ENCODE results near the gene CMTM4.
"Not testable (repeated sequence)": the region's sequence is repeated elsewhere in the genome, so short reads cannot be mapped to it uniquely, and the experiment has no call there.

Gene CMTM4

GRCh38 chr16:66668777-66669444, 27.6 kb downstream of the CMTM4 start:
- DNase-seq: no peak

GRCh38 chr16:66667944-66668343, 28.6 kb downstream of the CMTM4 start:
- no peak for DNase-seq

- no peak for DNase-seq
Measured at GRCh38 chr16:66662445-66663194, 33.9 kb downstream of the CMTM4 start.

DNA sequence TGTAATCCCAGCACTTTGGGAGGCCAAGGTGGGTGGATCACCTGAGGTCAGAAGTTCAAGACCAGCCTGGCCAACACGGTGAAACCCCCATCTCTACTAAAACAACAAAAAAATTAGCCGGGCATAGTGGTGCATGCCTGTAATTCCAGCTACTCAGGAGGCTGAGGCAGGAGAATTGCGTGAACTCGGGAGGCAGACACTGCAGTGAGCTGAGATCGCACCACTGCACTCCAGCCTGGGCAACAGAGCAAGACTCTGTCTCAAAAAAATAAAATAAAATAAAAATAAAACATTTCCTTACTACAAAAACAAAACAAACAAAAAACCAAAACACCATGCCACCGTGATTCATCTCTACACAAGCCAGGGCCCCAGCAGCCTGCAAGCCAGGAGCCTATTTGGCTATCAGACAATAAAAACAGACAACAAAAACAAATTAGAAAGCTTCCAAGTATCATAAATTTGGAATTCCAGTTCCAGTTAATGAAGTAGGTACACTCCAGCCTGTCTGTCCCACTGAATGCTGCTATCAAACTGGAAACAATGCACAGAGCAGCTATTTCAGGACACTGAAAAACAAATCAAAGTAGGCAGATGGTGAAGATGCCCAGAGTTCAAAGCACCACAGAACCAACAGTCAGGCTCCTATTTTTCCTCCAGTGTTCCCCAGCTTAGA, 34.7 kb downstream of the CMTM4 start:
- DNase-seq: not testable (repeated sequence)

GRCh38 chr16:66661210-66661560, 35.4 kb downstream of the CMTM4 start:
- no peak for DNase-seq

- no peak for DNase-seq
Measured at GRCh38 chr16:66660422-66661209, 35.9 kb downstream of the CMTM4 start.

GRCh38 chr16:66658860-66659190, 37.7 kb downstream of the CMTM4 start:
- DNase-seq: no peak

DNA sequence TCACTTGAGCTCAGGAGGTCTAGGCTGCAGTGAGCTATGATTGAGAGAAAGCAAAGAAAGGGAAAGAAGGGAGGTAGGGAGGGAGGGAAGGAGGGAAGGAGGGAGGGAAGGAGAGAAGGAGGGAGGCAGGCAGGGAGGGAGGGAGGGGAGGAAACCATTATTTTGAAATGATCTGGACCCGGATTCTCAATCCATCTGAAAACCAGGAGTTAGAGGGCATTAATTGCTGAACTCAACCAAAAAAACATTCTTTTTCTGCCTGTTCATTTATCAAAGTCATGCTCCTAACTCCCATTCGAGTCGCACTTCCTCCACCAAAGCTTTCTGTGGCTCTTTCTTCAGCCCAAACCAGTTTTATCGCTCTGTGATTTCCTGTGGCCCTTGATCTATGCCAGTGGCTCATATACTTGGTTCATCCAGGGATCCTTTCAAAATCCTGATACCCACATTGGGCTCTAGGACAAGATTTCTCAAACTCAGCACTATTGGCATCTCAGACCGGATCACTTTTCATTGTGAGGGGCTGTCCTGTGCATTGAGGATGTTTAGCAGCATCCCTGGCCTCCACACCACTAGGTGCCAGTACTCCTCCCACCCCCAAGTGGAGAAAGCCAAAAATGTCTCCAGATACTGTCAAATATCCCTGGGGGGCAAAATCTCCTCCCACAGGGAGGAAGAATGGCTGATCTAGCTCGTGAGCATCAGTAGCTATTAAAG, 38.2 kb downstream of the CMTM4 start:
- DNase-seq: no peak

DNA sequence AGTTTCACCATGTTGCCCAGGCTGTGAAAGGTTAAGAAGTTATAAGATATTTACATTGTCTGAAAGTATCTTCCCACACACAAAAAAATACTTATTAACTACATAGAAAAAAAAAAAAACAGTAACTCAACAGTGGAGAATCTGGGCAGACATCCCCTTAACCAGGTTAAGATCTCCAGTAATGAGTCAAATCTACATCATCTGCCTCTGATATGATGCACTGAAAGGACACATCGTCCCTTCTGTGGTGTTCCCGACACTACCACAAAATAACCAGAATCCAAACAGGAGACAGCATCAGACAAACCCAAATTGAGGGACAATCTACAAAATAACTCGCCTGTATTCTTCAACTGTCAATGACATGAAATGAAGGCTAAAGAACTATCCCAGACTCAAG, 40.0 kb downstream of the CMTM4 start:
- DNase-seq: no peak

DNA sequence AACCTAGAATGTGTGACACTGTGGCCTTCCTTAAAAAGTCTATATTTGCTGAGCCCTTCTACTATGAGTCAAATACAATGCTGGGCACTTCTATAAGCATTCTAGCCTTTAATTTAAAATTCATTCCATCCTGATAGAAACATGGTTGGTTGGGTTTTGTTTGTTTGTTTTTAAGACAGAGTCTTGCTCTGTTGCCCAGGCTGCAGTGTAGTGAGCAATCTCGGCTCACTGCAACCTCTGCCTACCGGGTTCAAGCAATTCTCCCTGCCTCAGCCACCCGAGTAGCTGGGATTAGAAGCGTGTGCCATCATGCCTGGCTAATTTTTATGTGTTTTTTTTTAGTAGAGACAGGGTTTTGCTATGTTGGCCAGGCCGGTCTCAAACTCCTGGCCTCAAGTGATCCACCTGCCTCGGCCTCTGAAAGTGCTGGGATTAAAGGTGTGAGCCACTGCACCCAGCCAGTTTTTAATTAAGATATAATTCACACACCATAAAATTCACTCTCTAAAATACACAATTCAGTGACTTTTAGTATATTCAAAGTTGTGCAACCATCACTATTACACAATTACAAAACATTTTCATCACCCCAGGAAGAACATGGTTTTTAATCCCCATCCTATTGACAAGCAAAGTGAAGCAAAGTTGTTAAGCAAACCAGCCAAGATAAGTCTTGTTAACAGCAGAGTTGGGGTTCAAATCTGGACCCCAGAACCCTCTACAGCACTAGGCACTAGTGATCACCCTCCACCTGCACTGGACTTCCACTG, 42.8 kb downstream of the CMTM4 start:
- DNase-seq: no peak

- no peak for DNase-seq
Measured at GRCh38 chr16:66652661-66653360, 43.7 kb downstream of the CMTM4 start.

DNA sequence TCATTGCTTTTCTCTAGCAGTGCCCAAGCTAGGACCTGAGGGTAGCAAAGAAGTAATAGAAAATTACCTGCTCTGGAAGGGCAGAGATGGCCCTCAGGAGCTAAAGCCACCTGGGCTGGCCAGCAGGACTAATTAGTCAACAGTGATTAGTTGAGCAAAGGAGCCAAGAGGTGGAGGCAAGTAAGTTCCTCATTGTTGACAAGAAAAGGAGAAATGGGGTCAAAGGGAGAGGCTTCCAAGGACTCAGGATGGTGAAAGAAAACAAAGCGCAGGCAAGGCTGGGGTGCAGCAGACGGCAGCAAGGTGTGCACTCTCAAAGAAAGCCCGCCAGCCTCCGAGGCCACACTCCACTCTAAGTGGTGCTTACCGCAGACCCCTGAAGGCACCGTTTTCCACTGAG, 44.6 kb downstream of the CMTM4 start:
- DNase-seq: no peak

DNA sequence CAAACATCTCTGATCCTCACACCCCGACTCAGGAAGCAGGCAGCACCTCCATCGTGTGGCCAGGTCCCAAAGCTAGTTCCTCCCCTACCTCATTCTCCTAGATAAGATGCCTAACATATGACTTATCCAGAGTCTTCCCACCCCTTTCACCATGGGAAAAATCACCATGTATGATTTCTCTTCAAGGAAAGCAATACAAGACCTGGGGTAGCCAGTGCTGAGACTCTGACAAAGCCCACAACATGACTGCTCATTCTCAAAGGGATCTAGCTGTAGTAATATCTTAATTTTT, 45.1 kb downstream of the CMTM4 start:
- DNase-seq: no peak

DNA sequence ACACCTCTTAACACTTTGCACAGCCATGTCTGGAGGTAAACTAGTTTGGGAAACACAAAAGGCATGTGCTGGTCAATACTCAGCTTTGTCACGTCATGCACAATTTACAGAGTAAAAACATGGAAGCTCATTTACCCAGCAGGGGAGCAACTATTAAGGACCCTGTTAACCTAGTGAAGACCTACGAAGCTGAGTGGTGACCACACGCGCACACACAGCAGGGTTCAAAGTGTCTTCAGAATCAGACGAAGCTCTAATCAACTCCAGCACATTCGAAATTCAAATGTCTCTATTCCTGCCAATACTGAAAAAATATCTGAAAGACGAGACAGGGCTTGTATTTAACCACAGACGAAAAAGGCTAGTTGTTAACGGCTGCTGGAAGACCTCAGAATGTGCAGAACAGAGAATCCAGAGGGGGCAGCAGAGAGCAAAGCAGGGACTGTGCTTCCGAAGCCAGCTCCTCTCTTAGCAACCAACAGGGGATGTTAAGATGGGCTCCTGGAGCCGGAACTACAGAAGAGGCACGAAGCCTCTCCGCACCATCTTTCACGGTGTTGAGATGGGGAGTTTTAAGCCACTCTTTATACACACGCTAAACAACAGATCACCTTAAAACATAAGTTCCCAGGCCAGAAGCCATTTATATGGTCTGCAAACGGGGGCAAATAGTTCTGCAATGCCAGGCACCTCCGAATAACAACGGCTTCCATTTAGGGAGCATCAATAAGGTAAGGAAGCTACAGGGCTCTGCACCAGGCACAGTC, 45.7 kb downstream of the CMTM4 start:
- DNase-seq: peak; percentile 83

- DNase-seq: no peak
Measured at GRCh38 chr16:66649636-66650205, 46.8 kb downstream of the CMTM4 start.

GRCh38 chr16:66649167-66649566, 47.4 kb downstream of the CMTM4 start:
- DNase-seq: no peak

DNA sequence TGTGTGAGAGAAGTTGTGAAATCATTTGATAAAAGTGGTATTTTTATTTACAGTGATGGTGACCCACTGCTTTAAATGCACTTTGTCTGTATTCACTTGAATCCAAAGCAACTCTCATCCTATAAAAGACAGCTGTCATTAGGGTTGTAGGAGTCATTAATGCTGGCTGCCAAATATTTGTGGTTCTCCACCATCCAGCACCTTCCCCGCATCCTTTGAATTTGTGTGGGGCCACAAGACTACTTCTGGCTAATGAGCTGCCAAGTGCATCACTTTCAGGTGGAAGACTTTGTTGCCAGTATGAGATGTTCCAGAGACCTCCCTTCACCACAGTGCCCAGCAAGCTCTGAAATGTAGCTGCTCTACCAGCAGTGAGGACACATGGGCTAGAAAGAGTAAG, 48.7 kb downstream of the CMTM4 start:
- DNase-seq: no peak

DNA sequence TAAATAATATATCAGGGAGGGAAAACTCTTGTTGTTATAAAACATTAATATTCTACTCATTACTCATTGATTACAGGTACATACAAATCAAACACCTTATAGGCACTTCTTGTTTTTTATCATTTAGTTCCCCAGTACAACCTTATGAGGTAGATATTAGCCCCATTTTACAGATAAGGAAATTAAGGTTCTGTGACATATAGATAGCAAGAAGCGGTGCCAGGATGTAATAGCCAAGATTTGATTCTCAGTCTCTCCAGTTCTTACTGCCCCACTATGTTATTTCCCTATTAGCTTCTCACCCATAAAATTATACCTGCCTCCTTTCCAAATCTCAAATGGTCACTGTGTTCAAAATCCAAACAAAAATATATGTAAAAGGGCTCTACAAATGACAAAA, 55.2 kb downstream of the CMTM4 start:
- no peak for DNase-seq

DNA sequence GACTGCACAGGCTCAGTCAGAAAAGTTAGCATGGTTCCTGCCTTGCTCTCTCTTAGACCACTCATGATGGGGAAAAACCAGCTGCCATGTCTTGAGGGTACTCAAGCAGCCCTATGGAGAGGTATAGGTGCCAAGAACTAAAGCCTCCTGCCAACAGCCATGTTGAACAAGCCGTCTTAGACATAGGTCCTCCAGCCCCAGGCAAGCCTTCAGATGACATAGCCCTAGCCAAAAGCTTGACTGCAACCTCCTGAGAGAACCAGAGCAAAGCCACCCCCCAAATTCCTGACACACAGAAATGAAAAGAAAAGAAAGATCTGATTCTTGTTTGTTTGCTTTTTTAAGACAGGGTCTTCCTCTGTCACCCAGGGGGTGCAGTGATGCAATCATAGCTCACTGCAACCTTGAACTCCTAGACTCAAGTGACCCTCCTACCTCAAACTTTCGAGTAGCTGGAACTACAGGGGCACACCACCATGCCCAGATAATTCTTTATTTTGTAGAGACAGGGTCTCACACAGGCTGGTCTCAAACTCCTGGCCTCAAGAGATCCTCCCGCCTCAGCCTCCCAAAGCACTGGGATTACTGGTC, 55.7 kb downstream of the CMTM4 start:
- DNase-seq: no peak
